HCT116 (cell line): ENCODE results near the gene RBBP6. TPM values are rescaled to one million over a fixed set of nuclear protein-coding genes. Genes with fewer than 3 reads are reported as not detected.

ENCODE experiments used
- ATAC-seq: fragments of 200-7000 bp; cut with Tn5 transposase; 2 replicates; pipeline ENCODE4 v1.9.1; 2020; ENCODE audit warnings: mild to moderate bottlenecking, moderate library complexity
- BruUV-seq: library from RNA; stranded (reverse); fragments of 400-500 nt; replicated peaks from 2 replicates; lab custom pipeline; 2021; lab: Mats Ljungman, UMichigan
- CTCF ChIA-PET: fragments of 300-600 bp; sonication (Branson Sonifier 250); formaldehyde crosslinking; loops from one replicate; lab custom pipeline; 2021; ENCODE audit warnings: antibody characterized with exemption; lab: Charles Lee
- POLR2A ChIA-PET: fragments of 300-600, 350-600 bp; sonication (Branson Sonifier 250); formaldehyde crosslinking; loops from one replicate; lab custom pipeline; 2021; ENCODE audit warnings: antibody characterized with exemption; lab: Charles Lee
- RAD21 ChIA-PET, 2 experiments: fragments of 300-600 bp; sonication (Branson Sonifier 250); formaldehyde crosslinking; loops; one replicate each; lab custom pipeline; 2023; ENCODE audit warnings: low total read pairs in 2 of 2; ENCODE audit not compliant: uncharacterized antibody in 2 of 2, unreplicated experiment in 2 of 2, low non-redundant PET in 1 of 2; lab: Charles Lee
- DNase-seq: peaks from one replicate; pipeline ENCODE4 v3.0.0-alpha.2; 2010; ENCODE audit warnings: low read depth, low spot score
- H2AFZ ChIP-seq: fragments of 200-600 bp; shearing (Covaris generic), sonication (generic); 2 replicates; pipeline ENCODE4 v1.6.1; 2017; ENCODE audit warnings: low read depth, mixed run types, mixed read lengths, antibody characterized with exemption, low read length; ENCODE audit not compliant: poor library complexity, severe bottlenecking
- H3K27ac ChIP-seq: 2 replicates; pipeline ENCODE4 v1.5.1; 2012; ENCODE audit warnings: low read depth, low read length
- H3K27me3 ChIP-seq: fragments of 200-600 bp; sonication (generic); 2 replicates; pipeline ENCODE4 v1.6.1; 2016; ENCODE audit warnings: mixed run types, low read length, mixed read lengths; ENCODE audit not compliant: insufficient read depth
- H3K36me3 ChIP-seq, 2 experiments: fragments of 200-500 bp in 1 of 2; fragments of 200-600 bp in 1 of 2; sonication (Bioruptor generic) in 1 of 2; sonication (generic) in 1 of 2; 2 replicates each; pipeline versions ENCODE4 v1.5.1 to v1.6.1; 2014 to 2016; ENCODE audit warnings: low read length in 2 of 2, inconsistent platforms in 1 of 2, mixed read lengths in 1 of 2, mixed run types in 1 of 2; ENCODE audit not compliant: insufficient read depth in 2 of 2, control insufficient read depth in 1 of 2
- H3K4me1 ChIP-seq, 2 experiments: fragments of 200-600 bp in 1 of 2; sonication (generic) in 1 of 2; 2 replicates each; pipeline versions ENCODE4 v1.5.1 to v1.6.1; 2012 to 2017; ENCODE audit warnings: low read length in 2 of 2, inconsistent platforms in 1 of 2, mild to moderate bottlenecking in 1 of 2, mixed read lengths in 1 of 2, mixed run types in 1 of 2, moderate library complexity in 1 of 2; ENCODE audit not compliant: insufficient read depth in 2 of 2, control insufficient read depth in 1 of 2
- H3K4me2 ChIP-seq: fragments of 200-600 bp; sonication (generic); 2 replicates; pipeline ENCODE4 v1.6.1; 2017; ENCODE audit warnings: mixed run types, low read length, mixed read lengths
- H3K4me3 ChIP-seq, 2 experiments: fragments of 200-600 bp in 1 of 2; sonication (generic) in 1 of 2; replicated peaks in 1 of 2; 2 replicates each; pipeline ENCODE4 v1.5.1; 2011 to 2016; ENCODE audit warnings: low read length in 2 of 2, control low read depth in 1 of 2, low read depth in 1 of 2, mild to moderate bottlenecking in 1 of 2, mixed read lengths in 1 of 2, mixed run types in 1 of 2
- H3K79me2 ChIP-seq: fragments of 200-600 bp; sonication (generic); 2 replicates; pipeline ENCODE4 v1.6.1; 2017; ENCODE audit warnings: mild to moderate bottlenecking, mixed run types, low read length, moderate library complexity, mixed read lengths; ENCODE audit not compliant: insufficient read depth
- H3K9ac ChIP-seq: fragments of 200-600 bp; sonication (generic); 2 replicates; pipeline ENCODE4 v1.6.1; 2016; ENCODE audit warnings: low read length, mixed read lengths
- H3K9me2 ChIP-seq: fragments of 200-600 bp; sonication (generic), shearing (Covaris generic); 2 replicates; pipeline ENCODE4 v1.6.1; 2017; ENCODE audit warnings: mixed run types, mild to moderate bottlenecking, moderate library complexity; ENCODE audit not compliant: insufficient read depth
- H3K9me3 ChIP-seq, 2 experiments: fragments of 200-500 bp in 1 of 2; fragments of 200-600 bp in 1 of 2; sonication (Bioruptor generic) in 1 of 2; sonication (generic) in 1 of 2; 2 replicates each; pipeline ENCODE4 v1.6.1; 2014 to 2017; ENCODE audit warnings: low read length in 2 of 2, mixed read lengths in 2 of 2, inconsistent platforms in 1 of 2, low read depth in 1 of 2, mild to moderate bottlenecking in 1 of 2, mixed run types in 1 of 2, moderate library complexity in 1 of 2; ENCODE audit not compliant: control insufficient read depth in 1 of 2, insufficient read depth in 1 of 2
- H4K20me1 ChIP-seq: fragments of 200-600 bp; sonication (generic), shearing (Covaris generic); 2 replicates; pipeline ENCODE4 v1.6.1; 2017; ENCODE audit warnings: mixed run types, mild to moderate bottlenecking, moderate library complexity; ENCODE audit not compliant: insufficient read depth
- CBX3 ChIP-seq: IDR thresholded peaks from 2 replicates; pipeline ENCODE4 v1.6.1; 2012; ENCODE audit warnings: low read depth
- EGR1 ChIP-seq: IDR thresholded peaks from 2 replicates; pipeline ENCODE4 v1.6.1; 2012; ENCODE audit warnings: low read depth
- ELF1 ChIP-seq: IDR thresholded peaks from 2 replicates; pipeline ENCODE4 v1.6.1; 2012; ENCODE audit warnings: low read depth, borderline replicate concordance
- JUND ChIP-seq: IDR thresholded peaks from 2 replicates; pipeline ENCODE4 v1.6.1; 2012
- POLR2A ChIP-seq: IDR thresholded peaks from 2 replicates; pipeline ENCODE4 v1.7.0; 2011; ENCODE audit warnings: borderline replicate concordance; ENCODE audit not compliant: insufficient read depth, insufficient read length; ENCODE audit errors: extremely low read depth
- POLR2AphosphoS5 ChIP-seq: IDR thresholded peaks from 2 replicates; pipeline ENCODE4 v1.6.1; 2011; ENCODE audit warnings: mild to moderate bottlenecking, low read depth, low read length, moderate library complexity
- RAD21 ChIP-seq: IDR thresholded peaks from 2 replicates; pipeline ENCODE4 v1.6.1; 2012; ENCODE audit warnings: low read depth, mild to moderate bottlenecking
- SIN3A ChIP-seq: IDR thresholded peaks from 2 replicates; pipeline ENCODE4 v1.6.1; 2012; ENCODE audit warnings: low read depth
- SP1 ChIP-seq: IDR thresholded peaks from 2 replicates; pipeline ENCODE4 v1.6.1; 2012; ENCODE audit warnings: low read depth
- YY1 ChIP-seq: IDR thresholded peaks from 2 replicates; pipeline ENCODE4 v1.6.1; 2011; ENCODE audit warnings: low read length, low read depth, moderate library complexity, mild to moderate bottlenecking; ENCODE audit not compliant: insufficient replicate concordance; ENCODE audit errors: extremely low read depth
- ZFX ChIP-seq: fragments of 450-650 bp; IDR thresholded peaks from 2 replicates; pipeline ENCODE4 v1.6.1; 2017
- ZNF274 ChIP-seq: fragments of 200-500 bp; sonication (Bioruptor generic); IDR thresholded peaks from 2 replicates; pipeline ENCODE4 v1.6.1; 2014; ENCODE audit warnings: mild to moderate bottlenecking, low read depth, low read length, inconsistent platforms
- intact Hi-C: fragments of 100-400 bp; cut with micrococcal nuclease; formaldehyde crosslinking; loops from 2 replicates; pipeline ENCODE4 v1.10.0; 2022
- total RNA-seq: library from RNA; stranded (reverse); gene quantifications from one replicate; pipeline ENCODE4 v1.2.1, GENCODE V29; 2021; ENCODE audit not compliant: unreplicated experiment
- TF ChIP-seq, protein P1 (sequence below): IDR thresholded peaks from 2 replicates; pipeline ENCODE4 v1.6.1; 2012; ENCODE audit warnings: low read depth
- TF ChIP-seq, protein P2 (sequence below): IDR thresholded peaks from 2 replicates; pipeline ENCODE4 v1.6.1; 2012
- TF ChIP-seq, protein P3 (sequence below), 3 experiments: fragments of 200-600 bp in 1 of 3; sonication (generic) in 1 of 3; IDR thresholded peaks in 2 of 3; conservative IDR thresholded peaks in 1 of 3; 2 replicates each; pipeline ENCODE4 v1.5.1; 2012 to 2017; ENCODE audit warnings: low read depth in 2 of 3, low read length in 2 of 3, antibody characterized with exemption in 1 of 3, borderline replicate concordance in 1 of 3, control low read depth in 1 of 3, mild to moderate bottlenecking in 1 of 3, mixed read lengths in 1 of 3, mixed run types in 1 of 3, moderate library complexity in 1 of 3; ENCODE audit not compliant: insufficient read depth in 1 of 3

RBBP6 gene
- total RNA-seq, 1 experiment from 2014 or later: 52.4 TPM

DNA sequence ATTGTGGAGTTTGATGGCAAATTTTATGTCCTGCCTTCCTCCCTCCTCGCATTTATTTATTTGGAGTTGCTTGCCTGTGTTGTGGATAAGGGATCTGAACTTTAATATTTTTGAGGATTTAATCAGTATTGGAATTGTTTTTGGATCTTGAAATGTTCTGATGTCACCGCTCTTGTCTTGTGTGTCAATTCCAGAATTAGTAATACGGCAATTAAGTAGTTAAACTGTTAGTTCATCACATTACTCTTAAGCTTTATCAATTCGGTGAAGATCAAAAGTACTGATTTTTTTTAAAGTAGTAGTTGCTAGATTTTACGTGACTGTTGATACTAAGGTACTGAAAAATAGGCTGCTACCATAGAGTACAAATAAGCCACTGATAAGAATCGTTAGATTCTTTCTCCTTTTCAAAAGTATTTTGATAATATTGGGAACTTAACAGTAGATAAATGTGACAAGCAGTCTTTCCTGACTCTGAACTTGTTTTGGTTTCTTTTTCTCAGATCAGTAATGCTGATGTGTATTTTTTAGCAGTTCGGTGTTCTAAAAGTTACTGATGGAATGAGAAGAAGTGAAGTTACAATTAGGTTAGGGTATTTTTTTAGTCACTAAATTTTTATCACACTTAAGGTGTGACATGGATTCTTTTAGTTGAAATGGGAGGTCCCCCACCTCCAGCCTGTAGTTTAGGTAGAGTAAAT is 2.0 kb downstream of the RBBP6 start:
- TF ChIP-seq RAD21 (no peak), EGR1 (no peak), JUND (no peak), SP1 (no peak), POLR2AphosphoS5 (no peak)
- TF ChIP-seq, all 23 proteins: peak for 0
- Histone ChIP-seq H3K27ac (no peak overlapping the region), H3K36me3 (peaks cover 11 to 15% of the 10 kb centered on the region in 2 experiments), H2AFZ (no peak overlapping the region), H3K4me2 (peak overlapping the region; percentile 83), H3K9me2 (no peaks in the 10 kb centered on the region), H4K20me1 (peaks cover 31% of the 10 kb centered on the region), H3K79me2 (peaks cover 70% of the 10 kb centered on the region), H3K4me3 (peak overlapping the region; percentile 66 to 80), H3K9ac (peak overlapping the region; percentile 97), H3K9me3 (no peaks in the 10 kb centered on the region), H3K4me1 (peaks cover 22 to 33% of the 10 kb centered on the region in 2 experiments), H3K27me3 (no peaks in the 10 kb centered on the region)
- POLR2A ChIA-PET: no interaction called here
- RAD21 ChIA-PET: no interaction called here
- CTCF ChIA-PET: interaction anchor here (1.3 kb wide), 1 partner anchor 24 kb away, joined by 3 read pairs; no protein-coding TSS in a partner anchor
- DNase-seq (no peak), ATAC-seq (no peak)
- BruUV-seq: TSS peak; percentile 33
- intact Hi-C loops: no loop called here

DNA sequence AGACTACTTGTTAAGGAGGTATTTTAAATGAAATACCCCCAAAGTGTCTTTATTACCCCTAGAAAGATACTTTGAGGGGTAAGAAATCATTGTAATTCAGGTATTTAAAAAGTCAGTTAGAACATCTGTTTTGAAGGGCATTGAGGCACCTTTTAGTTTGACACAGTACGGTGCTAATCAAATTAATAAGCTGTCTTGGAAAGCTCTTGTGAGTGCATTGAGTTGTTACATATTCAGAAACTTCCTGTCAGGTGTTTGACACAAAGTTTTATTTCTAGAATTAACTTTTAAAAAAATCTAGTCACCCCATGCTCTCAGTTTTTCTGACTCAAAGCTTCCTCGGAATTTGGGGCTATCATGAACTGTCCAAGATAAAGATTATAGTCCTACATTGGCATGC is 4.6 kb downstream of the RBBP6 start:
- Histone ChIP-seq H3K4me2 (no peak overlapping the region), H3K36me3 (peaks cover 26 to 33% of the 10 kb centered on the region in 2 experiments), H4K20me1 (peaks cover 31% of the 10 kb centered on the region), H3K9me3 (no peaks in the 10 kb centered on the region), H3K9me2 (no peaks in the 10 kb centered on the region), H3K79me2 (peaks cover 95% of the 10 kb centered on the region), H3K4me1 (peaks cover 7 to 12% of the 10 kb centered on the region in 2 experiments), H3K4me3 (no peak overlapping the region), H2AFZ (no peak overlapping the region), H3K27me3 (no peaks in the 10 kb centered on the region), H3K9ac (no peak overlapping the region), H3K27ac (no peak overlapping the region)
- BruUV-seq: no TSS peak
- ChIA-PET POLR2A (no interaction called here), RAD21 (interaction anchor here in 1 of 2 experiments (0.5 kb wide), 1 partner anchor 31 kb away, joined by 3 read pairs; no protein-coding TSS in a partner anchor), CTCF (no interaction called here)
- DNase-seq (no peak), ATAC-seq (no peak)
- intact Hi-C loops: no loop called here
- TF ChIP-seq SP1 (no peak), ZFX (no peak), YY1 (no peak), POLR2A (no peak), ELF1 (no peak), EGR1 (no peak), ZNF274 (no peak), CBX3 (no peak), SIN3A (no peak)
- TF ChIP-seq, protein P1, sequence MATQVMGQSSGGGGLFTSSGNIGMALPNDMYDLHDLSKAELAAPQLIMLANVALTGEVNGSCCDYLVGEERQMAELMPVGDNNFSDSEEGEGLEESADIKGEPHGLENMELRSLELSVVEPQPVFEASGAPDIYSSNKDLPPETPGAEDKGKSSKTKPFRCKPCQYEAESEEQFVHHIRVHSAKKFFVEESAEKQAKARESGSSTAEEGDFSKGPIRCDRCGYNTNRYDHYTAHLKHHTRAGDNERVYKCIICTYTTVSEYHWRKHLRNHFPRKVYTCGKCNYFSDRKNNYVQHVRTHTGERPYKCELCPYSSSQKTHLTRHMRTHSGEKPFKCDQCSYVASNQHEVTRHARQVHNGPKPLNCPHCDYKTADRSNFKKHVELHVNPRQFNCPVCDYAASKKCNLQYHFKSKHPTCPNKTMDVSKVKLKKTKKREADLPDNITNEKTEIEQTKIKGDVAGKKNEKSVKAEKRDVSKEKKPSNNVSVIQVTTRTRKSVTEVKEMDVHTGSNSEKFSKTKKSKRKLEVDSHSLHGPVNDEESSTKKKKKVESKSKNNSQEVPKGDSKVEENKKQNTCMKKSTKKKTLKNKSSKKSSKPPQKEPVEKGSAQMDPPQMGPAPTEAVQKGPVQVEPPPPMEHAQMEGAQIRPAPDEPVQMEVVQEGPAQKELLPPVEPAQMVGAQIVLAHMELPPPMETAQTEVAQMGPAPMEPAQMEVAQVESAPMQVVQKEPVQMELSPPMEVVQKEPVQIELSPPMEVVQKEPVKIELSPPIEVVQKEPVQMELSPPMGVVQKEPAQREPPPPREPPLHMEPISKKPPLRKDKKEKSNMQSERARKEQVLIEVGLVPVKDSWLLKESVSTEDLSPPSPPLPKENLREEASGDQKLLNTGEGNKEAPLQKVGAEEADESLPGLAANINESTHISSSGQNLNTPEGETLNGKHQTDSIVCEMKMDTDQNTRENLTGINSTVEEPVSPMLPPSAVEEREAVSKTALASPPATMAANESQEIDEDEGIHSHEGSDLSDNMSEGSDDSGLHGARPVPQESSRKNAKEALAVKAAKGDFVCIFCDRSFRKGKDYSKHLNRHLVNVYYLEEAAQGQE: no peak
- TF ChIP-seq, protein P2, sequence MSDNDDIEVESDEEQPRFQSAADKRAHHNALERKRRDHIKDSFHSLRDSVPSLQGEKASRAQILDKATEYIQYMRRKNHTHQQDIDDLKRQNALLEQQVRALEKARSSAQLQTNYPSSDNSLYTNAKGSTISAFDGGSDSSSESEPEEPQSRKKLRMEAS: no peak
- TF ChIP-seq, protein P3, sequence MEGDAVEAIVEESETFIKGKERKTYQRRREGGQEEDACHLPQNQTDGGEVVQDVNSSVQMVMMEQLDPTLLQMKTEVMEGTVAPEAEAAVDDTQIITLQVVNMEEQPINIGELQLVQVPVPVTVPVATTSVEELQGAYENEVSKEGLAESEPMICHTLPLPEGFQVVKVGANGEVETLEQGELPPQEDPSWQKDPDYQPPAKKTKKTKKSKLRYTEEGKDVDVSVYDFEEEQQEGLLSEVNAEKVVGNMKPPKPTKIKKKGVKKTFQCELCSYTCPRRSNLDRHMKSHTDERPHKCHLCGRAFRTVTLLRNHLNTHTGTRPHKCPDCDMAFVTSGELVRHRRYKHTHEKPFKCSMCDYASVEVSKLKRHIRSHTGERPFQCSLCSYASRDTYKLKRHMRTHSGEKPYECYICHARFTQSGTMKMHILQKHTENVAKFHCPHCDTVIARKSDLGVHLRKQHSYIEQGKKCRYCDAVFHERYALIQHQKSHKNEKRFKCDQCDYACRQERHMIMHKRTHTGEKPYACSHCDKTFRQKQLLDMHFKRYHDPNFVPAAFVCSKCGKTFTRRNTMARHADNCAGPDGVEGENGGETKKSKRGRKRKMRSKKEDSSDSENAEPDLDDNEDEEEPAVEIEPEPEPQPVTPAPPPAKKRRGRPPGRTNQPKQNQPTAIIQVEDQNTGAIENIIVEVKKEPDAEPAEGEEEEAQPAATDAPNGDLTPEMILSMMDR (IDR thresholded peaks at IDR 0.05 in 2 of 3, conservative IDR thresholded peaks at IDR 0.05 in 1 of 3; ENCODE audit: borderline replicate concordance in 1 of 3, insufficient read depth in 1 of 3, low read depth in 2 of 3, low read length in 2 of 3): no peak
